Activated CD8-positive, alpha-beta memory T cell treated with anti-CD3 and anti-CD28 coated beads, Interleukin-2, amount 50 U/mL, for 24 hours (primary cell): ENCODE data around the gene HTR1B.

Experiments
- DNase-seq: peaks from one replicate; pipeline ENCODE4 v3.0.0-alpha.2; 2020; ENCODE audit errors: extremely low read depth

The HTR1B gene

GRCh38 chr6:77456531-77457248 is 6.6 kb downstream of the HTR1B start:
- no peak for DNase-seq

- no peak for DNase-seq
Observed at GRCh38 chr6:77455271-77455670, 8.0 kb downstream of the HTR1B start.

- no peak for DNase-seq
Observed at GRCh38 chr6:77454386-77454785, 8.9 kb downstream of the HTR1B start.

GRCh38 chr6:77451466-77451865 is 11.8 kb downstream of the HTR1B start:
- no peak for DNase-seq

GRCh38 chr6:77450924-77451323 is 12.4 kb downstream of the HTR1B start:
- DNase-seq = no peak

- DNase-seq = no peak
Observed at GRCh38 chr6:77448546-77448945, 14.7 kb downstream of the HTR1B start.

- DNase-seq = no peak
Observed at GRCh38 chr6:77447254-77447653, 16.0 kb downstream of the HTR1B start.

- no peak for DNase-seq
Observed at GRCh38 chr6:77446249-77446648, 17.0 kb downstream of the HTR1B start.

GRCh38 chr6:77445214-77445613 is 18.1 kb downstream of the HTR1B start:
- DNase-seq = no peak

- DNase-seq = no peak
Observed at GRCh38 chr6:77440206-77440976, 22.9 kb downstream of the HTR1B start.

GRCh38 chr6:77433888-77434287 is 29.4 kb downstream of the HTR1B start:
- DNase-seq = no peak

GRCh38 chr6:77430504-77430903 is 32.8 kb downstream of the HTR1B start:
- no peak for DNase-seq

GRCh38 chr6:77425671-77426070 is 37.6 kb downstream of the HTR1B start:
- DNase-seq = no peak

- no peak for DNase-seq
Observed at GRCh38 chr6:77425216-77425615, 38.1 kb downstream of the HTR1B start.

- DNase-seq = no peak
Observed at GRCh38 chr6:77424761-77425160, 38.5 kb downstream of the HTR1B start.

GRCh38 chr6:77416839-77417238 is 46.5 kb downstream of the HTR1B start:
- no peak for DNase-seq

- DNase-seq = no peak
Observed at GRCh38 chr6:77415706-77416105, 47.6 kb downstream of the HTR1B start.
